H1 (cell line): ENCODE data around the gene NHS. TPM values are rescaled to one million over a fixed set of nuclear protein-coding genes. Genes with fewer than 3 reads are reported as not detected.

Experiments used
- CTCF ChIA-PET: fragments of 300-600 bp; sonication (Branson Sonifier 250); formaldehyde crosslinking; loops from one replicate; lab custom pipeline; 2021; ENCODE audit not compliant: partially characterized antibody; lab: Charles Lee
- POLR2A ChIA-PET: fragments of 300-600 bp; sonication (Branson Sonifier 250); formaldehyde crosslinking; loops from one replicate; lab custom pipeline; 2021; ENCODE audit warnings: inconsistent platforms; ENCODE audit not compliant: partially characterized antibody; lab: Charles Lee
- DNase-seq, 2 experiments: peaks; one replicate each; pipeline versions ENCODE4 v3.0.0 to v3.0.0-alpha.2; 2010 to 2022; ENCODE audit warnings: low spot score in 2 of 2, low read depth in 1 of 2, mixed read lengths in 1 of 2
- FAIRE-seq: peaks from 2 replicates; lab custom pipeline; 2011; peaks lifted over from hg19 to GRCh38; lab: Jason Lieb, UNC
- H2AFZ ChIP-seq: 2 replicates; pipeline ENCODE4 v1.8.1; 2012; ENCODE audit warnings: low read length, inconsistent platforms
- H2AK5ac ChIP-seq: 2 replicates; pipeline ENCODE4 v1.6.1; 2013; ENCODE audit warnings: low read depth, low read length
- H2BK120ac ChIP-seq: replicated peaks from 2 replicates; pipeline ENCODE3; 2013; ENCODE audit warnings: low read depth, low read length, inconsistent platforms
- H2BK12ac ChIP-seq: 2 replicates; pipeline ENCODE4 v1.6.1; 2013; ENCODE audit warnings: low read depth, low read length
- H2BK15ac ChIP-seq: 2 replicates; pipeline ENCODE4 v1.6.1; 2013; ENCODE audit warnings: low read length
- H2BK20ac ChIP-seq: 2 replicates; pipeline ENCODE4 v1.6.1; 2013; ENCODE audit warnings: low read length
- H2BK5ac ChIP-seq: 2 replicates; pipeline ENCODE4 v1.6.1; 2013; ENCODE audit warnings: low read depth, low read length
- H3K14ac ChIP-seq: 2 replicates; pipeline ENCODE4 v1.6.1; 2013; ENCODE audit warnings: inconsistent platforms; ENCODE audit not compliant: insufficient read length
- H3K18ac ChIP-seq: 2 replicates; pipeline ENCODE4 v1.6.1; 2013; ENCODE audit warnings: low read length; ENCODE audit errors: extremely low read depth
- H3K23ac ChIP-seq: 2 replicates; pipeline ENCODE4 v1.6.1; 2013; ENCODE audit warnings: inconsistent platforms; ENCODE audit not compliant: insufficient read length
- H3K23me2 ChIP-seq: 2 replicates; pipeline ENCODE4 v1.6.1; 2013; ENCODE audit warnings: low read depth, low read length
- H3K27ac ChIP-seq: 2 replicates; pipeline ENCODE4 v1.6.1; 2011; ENCODE audit warnings: low read depth, low read length, inconsistent platforms
- H3K27me3 ChIP-seq, 4 experiments: replicated peaks in 1 of 4; 1 replicate in 1 of 4; 2 replicates in 3 of 4; pipeline versions ENCODE4 v1.6.1 to v1.8.1; 2011 to 2013; ENCODE audit warnings: low read length in 3 of 4, mild to moderate bottlenecking in 3 of 4, inconsistent platforms in 2 of 4, mixed read lengths in 2 of 4, moderate library complexity in 1 of 4; ENCODE audit not compliant: control insufficient read depth in 3 of 4, insufficient read depth in 3 of 4; ENCODE audit errors: extremely low read depth in 1 of 4
- H3K36me3 ChIP-seq, 4 experiments: 2 replicates each; pipeline versions ENCODE4 v1.6.1 to v1.8.1; 2011 to 2013; ENCODE audit warnings: mild to moderate bottlenecking in 4 of 4, low read length in 3 of 4, moderate library complexity in 2 of 4, control low read depth in 1 of 4, inconsistent platforms in 1 of 4; ENCODE audit not compliant: insufficient read depth in 4 of 4, control insufficient read depth in 2 of 4
- H3K4ac ChIP-seq: replicated peaks from 2 replicates; pipeline ENCODE3; 2013; ENCODE audit warnings: low read length, low read depth, mixed read lengths, inconsistent platforms; ENCODE audit not compliant: insufficient read length
- H3K4me1 ChIP-seq, 4 experiments: replicated peaks in 1 of 4; 1 replicate in 1 of 4; 2 replicates in 3 of 4; pipeline versions ENCODE4 v1.6.1 to v1.8.1; 2011 to 2013; ENCODE audit warnings: low read length in 3 of 4, inconsistent platforms in 2 of 4, mixed read lengths in 1 of 4; ENCODE audit not compliant: insufficient read depth in 4 of 4, control insufficient read depth in 3 of 4
- H3K4me2 ChIP-seq, 2 experiments: 2 replicates each; pipeline versions ENCODE4 v1.6.1 to v1.8.1; 2011 to 2013; ENCODE audit warnings: low read depth in 2 of 2, low read length in 2 of 2, control low read depth in 1 of 2, inconsistent platforms in 1 of 2, mild to moderate bottlenecking in 1 of 2; ENCODE audit not compliant: insufficient read depth in 1 of 2
- H3K4me3 ChIP-seq, 4 experiments: fragments of 200-600, 300-600 bp in 1 of 4; sonication (generic), shearing (Covaris generic), sonication (Bioruptor Twin) in 1 of 4; 2 replicates each; pipeline versions ENCODE4 v1.5.1 to v1.8.1; 2011 to 2016; ENCODE audit warnings: low read length in 4 of 4, low read depth in 3 of 4, control low read depth in 2 of 4, inconsistent platforms in 2 of 4, mild to moderate bottlenecking in 2 of 4, mixed read lengths in 1 of 4, moderate library complexity in 1 of 4; ENCODE audit not compliant: insufficient read depth in 2 of 4; ENCODE audit errors: extremely low read depth in 1 of 4
- H3K56ac ChIP-seq: replicated peaks from 2 replicates; pipeline ENCODE3; 2013; ENCODE audit warnings: low read depth, mild to moderate bottlenecking, mixed read lengths, low read length, inconsistent platforms; ENCODE audit not compliant: insufficient read length
- H3K79me1 ChIP-seq: 2 replicates; pipeline ENCODE4 v1.6.1; 2013; ENCODE audit warnings: low read depth, low read length, control low read depth
- H3K79me2 ChIP-seq, 2 experiments: 2 replicates each; pipeline versions ENCODE4 v1.6.1 to v1.8.1; 2012 to 2013; ENCODE audit warnings: low read length in 2 of 2, mild to moderate bottlenecking in 2 of 2, inconsistent platforms in 1 of 2; ENCODE audit not compliant: insufficient read depth in 2 of 2, control insufficient read depth in 1 of 2
- H3K9ac ChIP-seq, 4 experiments: replicated peaks in 1 of 4; 1 replicate in 1 of 4; 2 replicates in 3 of 4; pipeline versions ENCODE4 v1.6.1 to v1.8.1; 2011 to 2013; ENCODE audit warnings: low read depth in 3 of 4, low read length in 3 of 4, control low read depth in 2 of 4, mild to moderate bottlenecking in 2 of 4, moderate library complexity in 2 of 4, inconsistent platforms in 1 of 4; ENCODE audit errors: extremely low read depth in 1 of 4
- H3K9me3 ChIP-seq, 2 experiments: 2 replicates each; pipeline versions ENCODE4 v1.6.1 to v1.8.1; 2012 to 2013; ENCODE audit warnings: mild to moderate bottlenecking in 2 of 2, moderate library complexity in 2 of 2, control low read depth in 1 of 2, inconsistent platforms in 1 of 2, low read depth in 1 of 2, low read length in 1 of 2, mixed read lengths in 1 of 2; ENCODE audit not compliant: insufficient read depth in 2 of 2
- H4K20me1 ChIP-seq, 2 experiments: replicated peaks in 1 of 2; 2 replicates each; pipeline versions ENCODE3 to v1.8.1; 2011 to 2013; ENCODE audit warnings: inconsistent platforms in 2 of 2, low read length in 2 of 2, mild to moderate bottlenecking in 1 of 2; ENCODE audit not compliant: insufficient read depth in 2 of 2, control insufficient read depth in 1 of 2
- H4K5ac ChIP-seq: 2 replicates; pipeline ENCODE4 v1.6.1; 2013; ENCODE audit warnings: low read length, low read depth, mixed read lengths, inconsistent platforms; ENCODE audit not compliant: insufficient read length
- H4K8ac ChIP-seq: 2 replicates; pipeline ENCODE4 v1.8.0; 2013; ENCODE audit warnings: mild to moderate bottlenecking, moderate library complexity, low read length, inconsistent platforms; ENCODE audit not compliant: insufficient read depth; ENCODE audit errors: extremely low read depth
- H4K91ac ChIP-seq: replicated peaks from 2 replicates; pipeline ENCODE3; 2013; ENCODE audit warnings: low read length, mixed read lengths, inconsistent platforms; ENCODE audit not compliant: insufficient read length
- EGR1 ChIP-seq: IDR thresholded peaks from 2 replicates; pipeline ENCODE4 v1.6.1; 2011; ENCODE audit warnings: low read depth, low read length, borderline replicate concordance
- GTF2F1 ChIP-seq: IDR thresholded peaks from 2 replicates; pipeline ENCODE4 v1.6.1; 2012; ENCODE audit warnings: low read depth, low read length, improper control_type of control experiment, borderline replicate concordance
- RXRA ChIP-seq: IDR thresholded peaks from 2 replicates; pipeline ENCODE4 v1.6.1; 2011; ENCODE audit warnings: low read depth, mild to moderate bottlenecking, low read length, moderate library complexity; ENCODE audit not compliant: insufficient read depth
- SIN3A ChIP-seq, 2 experiments: IDR thresholded peaks in 1 of 2; conservative IDR thresholded peaks in 1 of 2; 2 replicates each; pipeline ENCODE4 v1.6.1; 2011 to 2012; ENCODE audit warnings: low read length in 2 of 2, improper control_type of control experiment in 1 of 2, low read depth in 1 of 2, mild to moderate bottlenecking in 1 of 2
- SP4 ChIP-seq: IDR thresholded peaks from 2 replicates; pipeline ENCODE4 v1.6.1; 2012; ENCODE audit warnings: low read length, inconsistent platforms
- TCF12 ChIP-seq: IDR thresholded peaks from 2 replicates; pipeline ENCODE4 v1.6.1; 2011; ENCODE audit warnings: low read depth, mild to moderate bottlenecking, low read length
- WGBS, 2 experiments: shearing (Covaris generic) in 1 of 2; methylation state at CpG; one replicate each; pipeline versions ENCODE4 v1.1.6 to v1.1.7; 2013 to 2015; ENCODE audit warnings: low lambda C conversion rate in 2 of 2, mixed read lengths in 2 of 2, inconsistent platforms in 1 of 2, low coverage in 1 of 2, missing lambda C conversion rate in 1 of 2; ENCODE audit not compliant: insufficient replicate concordance in 2 of 2, insufficient coverage in 1 of 2, insufficient read length in 1 of 2; ENCODE audit errors: extremely low coverage in 1 of 2, missing lambda C conversion rate in 1 of 2; 5-methylcytosine and 5-hydroxymethylcytosine counted together
- polyA plus RNA-seq, 7 experiments: library from polyadenylated mRNA; depleted of rRNA in 3 of 7; stranded (reverse) in 5 of 7; unstranded in 2 of 7; fragments of >200 nt in 5 of 7; fragments of 200-250 nt in 2 of 7; gene quantifications; 1 replicate in 5 of 7; 2 replicates in 1 of 7; 4 replicates in 1 of 7; pipeline versions ENCODE4 v1.2.1 to v1.2.3, GENCODE V29; 2011 to 2013; ENCODE audit warnings: missing spikeins in 2 of 7, mixed read lengths in 2 of 7
- total RNA-seq: library from RNA; stranded (reverse); fragmentation: NEBNext Ultra II Directional; extraction: Animal tissue kit (Norgen Biotek cat#: 25700); gene quantifications from 2 replicates; pipeline ENCODE4 v1.2.1, GENCODE V29; 2021

Gene NHS
- total and polyA plus RNA-seq, 2 of the 8 experiments (the other 6 are each of a cell fraction or from before 2014, with no cell fraction given): 2.2 to 6.7 TPM

GRCh38 chrX:17654116-17654515 lies 279.1 kb downstream of the NHS start:
- CTCF ChIA-PET: no interaction called here
- peaks cover 4% of the 10 kb centered on the region; the same call in 1 of the 2 replicates for H3K23me2 ChIP-seq
- peaks cover 0 to 8% (median under 1%) of the 10 kb centered on the region in 4 experiments; a peak in 5 of 7 replicates for H3K4me1 ChIP-seq
- no peak overlapping the region for H3K9ac ChIP-seq
- H3K4me2 ChIP-seq: no peak overlapping the region; a peak in 1 of 4 replicates
- peaks cover 2 to 6% of the 10 kb centered on the region in 2 experiments for H4K20me1 ChIP-seq
- no peak overlapping the region for H2BK20ac ChIP-seq
- DNase-seq (no peak), FAIRE-seq (no peak)
- no peak overlapping the region for H3K4ac ChIP-seq
- H3K36me3 ChIP-seq: no peaks in the 10 kb centered on the region
- H2BK15ac ChIP-seq: no peak overlapping the region
- no peak overlapping the region for H3K27ac ChIP-seq
- no peaks in the 10 kb centered on the region for H3K79me1 ChIP-seq
- H3K79me2 ChIP-seq: no peaks in the 10 kb centered on the region
- H3K4me3 ChIP-seq: no peak overlapping the region
- WGBS, 2 experiments: 84% methylated on average over 3 of the region's 3 CpGs; no CpG with 5 or more reads in 1 of the 2 experiments
- H4K91ac ChIP-seq: no peak overlapping the region
- H2AFZ ChIP-seq: no peak overlapping the region
- no peak overlapping the region for H3K23ac ChIP-seq
- POLR2A ChIA-PET: no interaction called here
- H2BK120ac ChIP-seq: no peak overlapping the region
- no peak overlapping the region for H3K56ac ChIP-seq
- TF ChIP-seq GTF2F1 (no peak), EGR1 (no peak), SIN3A (conservative IDR thresholded peaks at IDR 0.05 in 1 of 2, IDR thresholded peaks at IDR 0.05 in 1 of 2; ENCODE audit: low read depth in 1 of 2, low read length in 2 of 2) (no peak), SP4 (no peak), TCF12 (no peak), RXRA (no peak)
- no peak overlapping the region for H3K14ac ChIP-seq
- no peak overlapping the region for H4K8ac ChIP-seq
- no peak overlapping the region for H2BK12ac ChIP-seq
- no peaks in the 10 kb centered on the region for H3K9me3 ChIP-seq
- H3K27me3 ChIP-seq: peaks cover 2 to 40% (median 22%) of the 10 kb centered on the region in 4 experiments; a peak in 6 of 7 replicates
- no peak overlapping the region for H2AK5ac ChIP-seq
- no peak overlapping the region for H4K5ac ChIP-seq
- H2BK5ac ChIP-seq: no peak overlapping the region
- H3K18ac ChIP-seq: no peak overlapping the region
